Loucy (cell line): ENCODE data around the gene BHLHE23.

Experiments used
- H2AFZ ChIP-seq: fragments of 200-600 bp; sonication (generic); 2 replicates; pipeline ENCODE4 v1.6.0; 2016; ENCODE audit warnings: antibody characterized with exemption, mild to moderate bottlenecking, low read length, moderate library complexity
- H3F3A ChIP-seq: fragments of 200-600 bp; 2 replicates; pipeline ENCODE4 v1.6.0; 2016; ENCODE audit warnings: antibody characterized with exemption, low read depth, mild to moderate bottlenecking
- H3K27me3 ChIP-seq: fragments of 200-600 bp; sonication (generic); 2 replicates; pipeline ENCODE4 v1.6.1; 2014; ENCODE audit warnings: low read length, mild to moderate bottlenecking; ENCODE audit not compliant: insufficient read depth, poor library complexity, severe bottlenecking
- H3K36me3 ChIP-seq: fragments of 200-600 bp; sonication (generic); 2 replicates; pipeline ENCODE4 v1.6.1; 2016; ENCODE audit warnings: low read length; ENCODE audit not compliant: insufficient read depth
- H3K4me1 ChIP-seq: fragments of 200-600 bp; sonication (generic); 2 replicates; pipeline ENCODE4 v1.5.1; 2014; ENCODE audit warnings: low read length, mild to moderate bottlenecking; ENCODE audit not compliant: insufficient read depth, poor library complexity, severe bottlenecking
- H3K4me2 ChIP-seq: fragments of 200-600 bp; sonication (generic); 2 replicates; pipeline ENCODE4 v1.6.0; 2014; ENCODE audit warnings: antibody characterized with exemption, low read length, low read depth, mild to moderate bottlenecking; ENCODE audit not compliant: poor library complexity, severe bottlenecking
- H3K4me3 ChIP-seq: fragments of 200-600 bp; sonication (generic); 2 replicates; pipeline ENCODE4 v1.5.1; 2014; ENCODE audit warnings: low read length, mild to moderate bottlenecking, mixed read lengths; ENCODE audit not compliant: poor library complexity, severe bottlenecking
- H3K79me2 ChIP-seq: fragments of 200-600 bp; sonication (generic); 2 replicates; pipeline ENCODE4 v1.6.1; 2014; ENCODE audit warnings: low read length; ENCODE audit not compliant: insufficient read depth
- H3K9ac ChIP-seq: fragments of 200-600 bp; sonication (generic); 2 replicates; pipeline ENCODE4 v1.6.0; 2014; ENCODE audit warnings: mild to moderate bottlenecking, low read depth, low read length, moderate library complexity; ENCODE audit not compliant: poor library complexity, severe bottlenecking
- H3K9me2 ChIP-seq: fragments of 200-600 bp; sonication (generic); replicated peaks from 2 replicates; pipeline ENCODE4 v1.6.1; 2016; ENCODE audit warnings: low read depth, low read length, mixed read lengths
- H3K9me3 ChIP-seq: fragments of 200-600 bp; sonication (generic); 2 replicates; pipeline ENCODE4 v1.6.1; 2014; ENCODE audit warnings: mild to moderate bottlenecking, antibody characterized with exemption, low read length, low read depth; ENCODE audit not compliant: insufficient read depth
- H4K20me1 ChIP-seq: fragments of 200-600 bp; sonication (generic); 2 replicates; pipeline ENCODE4 v1.6.0; 2014; ENCODE audit warnings: antibody characterized with exemption, low read length, mild to moderate bottlenecking; ENCODE audit not compliant: insufficient read depth, poor library complexity, severe bottlenecking
- CTCF ChIP-seq: fragments of 200-600 bp; sonication (generic); conservative IDR thresholded peaks from 2 replicates; pipeline ENCODE4 v1.5.1; 2014; ENCODE audit warnings: mild to moderate bottlenecking, antibody characterized with exemption, low read length
- EZH2phosphoT487 ChIP-seq: fragments of 200-600 bp; IDR thresholded peaks from 2 replicates; pipeline ENCODE4 v1.6.1; 2018; ENCODE audit warnings: antibody characterized with exemption, mild to moderate bottlenecking, moderate library complexity, borderline replicate concordance

BHLHE23 gene

GRCh38 chr20:63054103-63054474, 47.3 kb upstream of the BHLHE23 start:
- Histone ChIP-seq H3K27me3 (no peaks in the 10 kb centered on the region), H3K9me3 (no peaks in the 10 kb centered on the region; the same call in 1 of the 2 replicates), H3K79me2 (no peaks in the 10 kb centered on the region), H3K9me2 (no peaks in the 10 kb centered on the region), H3K4me3 (no peak overlapping the region), H3K4me2 (no peak overlapping the region), H3F3A (no peaks in the 10 kb centered on the region), H3K9ac (no peak overlapping the region), H2AFZ (no peak overlapping the region), H3K4me1 (no peaks in the 10 kb centered on the region), H4K20me1 (no peaks in the 10 kb centered on the region), H3K36me3 (no peaks in the 10 kb centered on the region)
- TF ChIP-seq CTCF, result no peak
- no peak for TF ChIP-seq EZH2phosphoT487

GRCh38 chr20:63053432-63054102, 46.8 kb upstream of the BHLHE23 start:
- Histone ChIP-seq H3K4me2 (no peak overlapping the region), H3K27me3 (no peaks in the 10 kb centered on the region)

GRCh38 chr20:63052571-63053431, 46.0 kb upstream of the BHLHE23 start:
- Histone ChIP-seq H2AFZ (no peak overlapping the region), H3F3A (no peaks in the 10 kb centered on the region), H3K4me2 (no peak overlapping the region), H4K20me1 (no peaks in the 10 kb centered on the region), H3K9ac (no peak overlapping the region), H3K27me3 (no peaks in the 10 kb centered on the region), H3K36me3 (no peaks in the 10 kb centered on the region), H3K9me2 (no peaks in the 10 kb centered on the region), H3K79me2 (no peaks in the 10 kb centered on the region), H3K4me3 (no peak overlapping the region), H3K4me1 (no peaks in the 10 kb centered on the region), H3K9me3 (no peaks in the 10 kb centered on the region; the same call in 1 of the 2 replicates)
- TF ChIP-seq CTCF (no peak), EZH2phosphoT487 (no peak)

More at GRCh38 chr20:63053432-63054102, 46.8 kb upstream of the BHLHE23 start:
- no peak overlapping the region for H2AFZ ChIP-seq
- H3K9me3 ChIP-seq, result no peaks in the 10 kb centered on the region; the same call in 1 of the 2 replicates
- H3K4me1 ChIP-seq, result no peaks in the 10 kb centered on the region
- H3K79me2 ChIP-seq, result no peaks in the 10 kb centered on the region
- no peaks in the 10 kb centered on the region for H4K20me1 ChIP-seq
- no peak overlapping the region for H3K9ac ChIP-seq
- H3K4me3 ChIP-seq, result no peak overlapping the region
- H3K9me2 ChIP-seq, result no peaks in the 10 kb centered on the region
- no peaks in the 10 kb centered on the region for H3K36me3 ChIP-seq
- TF ChIP-seq EZH2phosphoT487, result no peak
- no peaks in the 10 kb centered on the region for H3F3A ChIP-seq
